ENCODE data around the gene TBC1D3D.
"Not testable (repeated sequence)": the region's sequence is repeated elsewhere in the genome, so short reads cannot be mapped to it uniquely, and the experiment has no call there.

TBC1D3D gene

DNA sequence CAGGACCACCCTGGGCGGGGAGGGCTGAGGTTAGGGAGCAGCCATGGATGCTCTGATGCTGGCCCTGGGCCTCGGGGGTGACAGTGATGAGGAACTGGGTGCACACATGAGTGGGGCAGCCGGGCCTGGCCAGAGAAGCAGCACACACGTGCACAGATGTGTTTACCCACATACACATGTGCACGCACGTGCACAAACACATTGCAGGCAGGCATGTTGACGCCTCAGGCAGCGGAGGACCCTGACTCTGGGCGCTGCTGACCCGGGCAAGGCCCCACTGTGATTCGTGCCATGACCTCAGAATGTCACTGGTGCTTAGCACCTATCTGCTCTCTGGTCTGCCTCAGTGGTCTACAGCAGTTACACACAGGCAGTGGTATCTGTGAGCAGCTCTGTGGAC, at the start of gene TBC1D3D:
TSS of gene TBC1D3D (plus strand) at position 301 of the 400 bp plus-strand sequence. CDS start 1,585 bp downstream, outside the sequence.
- DNase-seq; in situ Hi-C loops (cut with MboI; ENCODE audit: low pct_unique_long_range_greater_than_20kb, low sequenced_read_pairs): not testable (repeated sequence)

DNA sequence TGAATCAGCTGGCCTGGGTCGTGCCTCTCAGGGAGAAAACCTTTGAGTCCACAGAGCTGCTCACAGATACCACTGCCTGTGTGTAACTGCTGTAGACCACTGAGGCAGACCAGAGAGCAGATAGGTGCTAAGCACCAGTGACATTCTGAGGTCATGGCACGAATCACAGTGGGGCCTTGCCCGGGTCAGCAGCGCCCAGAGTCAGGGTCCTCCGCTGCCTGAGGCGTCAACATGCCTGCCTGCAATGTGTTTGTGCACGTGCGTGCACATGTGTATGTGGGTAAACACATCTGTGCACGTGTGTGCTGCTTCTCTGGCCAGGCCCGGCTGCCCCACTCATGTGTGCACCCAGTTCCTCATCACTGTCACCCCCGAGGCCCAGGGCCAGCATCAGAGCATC, 14.8 kb upstream of the TBC1D3D start, which contains the start of gene TBC1D3L:
TSS of gene TBC1D3L (minus strand) at position 101 of the 400 bp plus-strand sequence. CDS start 1,540 bp downstream, outside the sequence.
- in situ Hi-C loops (cut with MboI; ENCODE audit: low pct_unique_long_range_greater_than_20kb, low sequenced_read_pairs); DNase-seq: not testable (repeated sequence)
